HG03342 (cell line): ENCODE data around the gene PNPLA3.

Experiments used
- ATAC-seq: cut with Tn5 transposase; IDR thresholded peaks from one replicate; pipeline ENCODE4 v1.9.1; 2021; ENCODE audit warnings: mild to moderate bottlenecking, moderate library complexity; ENCODE audit not compliant: unreplicated experiment

PNPLA3 gene

DNA sequence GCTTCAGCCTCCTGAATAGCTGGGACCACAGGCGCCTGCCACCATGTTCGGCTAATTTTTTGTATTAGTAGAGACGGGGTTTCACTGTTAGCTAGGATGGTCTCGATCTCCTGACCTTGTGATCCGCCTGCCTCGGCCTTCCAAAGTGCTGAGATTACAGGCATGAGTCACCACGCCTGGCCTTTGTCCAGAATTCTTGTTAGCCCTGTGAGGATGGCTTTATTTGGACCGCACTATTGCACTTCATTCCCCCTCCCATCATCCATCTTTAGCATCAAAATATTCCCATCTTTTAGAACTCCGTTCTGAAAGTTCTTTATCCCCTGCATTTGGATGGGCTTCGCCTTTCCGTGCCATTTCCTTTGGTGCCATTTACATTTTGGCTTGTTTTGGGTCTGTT, 34.3 kb downstream of the PNPLA3 start:
- no peak for ATAC-seq

- ATAC-seq = no peak
Measured at GRCh38 chr22:43964314-43964857, 40.8 kb downstream of the PNPLA3 start.

- ATAC-seq = no peak
Measured at GRCh38 chr22:43967069-43967468, 43.5 kb downstream of the PNPLA3 start.

DNA sequence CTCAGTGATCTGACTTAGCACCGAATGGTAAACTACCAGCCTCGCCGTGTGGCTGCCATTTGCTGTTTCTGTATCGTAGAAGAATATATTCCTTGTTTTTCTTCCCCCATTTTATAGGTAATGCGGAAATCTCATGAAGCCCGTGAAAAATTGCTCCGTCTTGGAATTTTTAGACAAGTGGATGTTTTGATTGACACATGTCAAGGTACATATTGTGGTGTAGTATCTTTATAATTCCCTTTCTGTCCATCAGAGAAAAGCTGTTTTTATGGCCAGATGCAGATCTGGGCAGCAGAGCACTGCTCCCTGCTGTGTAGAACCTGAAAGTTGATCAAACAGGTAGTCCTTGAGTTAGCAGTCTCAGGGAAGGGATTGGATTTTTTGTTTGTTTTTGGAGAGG, 45.0 kb downstream of the PNPLA3 start:
- no peak for ATAC-seq

GRCh38 chr22:43969021-43969878, 45.6 kb downstream of the PNPLA3 start:
- no peak for ATAC-seq

- no peak for ATAC-seq
Measured at GRCh38 chr22:43969989-43970755, 46.6 kb downstream of the PNPLA3 start.

- no peak for ATAC-seq
Measured at GRCh38 chr22:43971112-43971511, 47.5 kb downstream of the PNPLA3 start.

- ATAC-seq = no peak
Measured at GRCh38 chr22:43972931-43973462, 49.4 kb downstream of the PNPLA3 start.

DNA sequence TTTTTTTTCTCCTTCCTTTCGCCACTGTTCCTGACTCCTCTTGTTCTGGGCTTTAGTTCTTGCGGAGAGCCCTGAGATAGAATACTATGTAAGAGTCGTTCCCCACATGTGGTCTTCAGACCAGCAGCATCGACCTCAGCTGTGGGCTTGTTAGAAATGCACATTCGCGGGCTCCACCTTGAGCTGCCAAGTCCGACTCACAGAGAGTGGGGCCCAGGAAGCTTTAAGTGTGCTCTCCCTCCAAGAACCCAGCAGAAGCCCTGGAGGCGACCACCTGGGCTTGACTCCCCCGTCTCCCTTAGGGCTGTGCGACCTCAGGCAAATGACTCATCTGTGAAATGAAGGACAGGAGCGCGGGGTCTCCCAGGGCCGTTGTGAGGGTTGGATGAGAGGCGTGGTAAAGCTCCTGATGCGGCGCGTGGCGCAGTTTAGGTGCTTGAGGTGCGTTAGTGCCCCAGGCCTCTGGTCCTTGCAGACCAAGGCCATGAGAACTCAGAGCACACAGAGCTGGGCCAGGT, 50.5 kb downstream of the PNPLA3 start:
- ATAC-seq = no peak

- ATAC-seq = no peak
Measured at GRCh38 chr22:43975041-43975440, 51.4 kb downstream of the PNPLA3 start.

- no peak for ATAC-seq
Measured at GRCh38 chr22:43976861-43977795, 53.5 kb downstream of the PNPLA3 start.

DNA sequence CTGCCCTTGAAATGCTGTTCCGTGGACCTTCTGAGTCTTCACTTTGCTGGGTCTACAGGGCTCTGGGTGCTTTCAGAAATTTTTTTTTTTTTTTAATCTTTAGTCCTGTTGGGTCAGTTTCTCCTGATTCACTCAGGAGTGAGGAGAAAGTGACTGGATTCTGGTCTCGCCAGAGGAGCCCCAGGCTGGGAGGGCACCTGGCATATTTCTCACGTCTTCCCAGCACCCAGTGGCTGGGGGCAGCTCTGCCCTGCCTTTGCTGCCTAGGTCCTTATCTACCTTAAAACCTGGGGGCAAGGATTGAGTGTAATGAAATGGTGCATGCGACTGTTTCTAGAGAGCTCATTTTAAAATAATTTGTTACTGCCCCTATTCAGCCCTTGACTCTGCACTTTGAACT, 55.0 kb downstream of the PNPLA3 start:
- ATAC-seq = no peak

DNA sequence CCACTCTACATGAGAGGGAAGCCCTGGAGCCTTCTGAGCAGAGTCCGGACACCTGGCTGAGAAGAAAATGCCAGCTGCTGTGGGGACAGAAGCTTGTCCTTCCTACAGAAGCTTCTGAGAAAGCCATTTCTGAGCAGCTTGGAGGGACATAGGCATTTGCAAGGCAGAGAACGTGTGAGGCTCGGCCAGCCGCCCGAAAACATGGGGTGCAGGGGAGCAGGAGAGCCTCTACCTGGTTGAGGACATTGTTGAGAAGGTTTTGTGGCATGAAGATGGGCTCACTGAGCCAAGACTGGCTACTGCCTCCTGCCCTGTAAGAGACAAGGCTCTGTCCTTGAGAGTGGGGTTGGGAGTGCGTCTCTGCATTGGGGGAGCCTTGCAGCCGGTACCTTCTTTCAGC, 57.0 kb downstream of the PNPLA3 start:
- no peak for ATAC-seq

DNA sequence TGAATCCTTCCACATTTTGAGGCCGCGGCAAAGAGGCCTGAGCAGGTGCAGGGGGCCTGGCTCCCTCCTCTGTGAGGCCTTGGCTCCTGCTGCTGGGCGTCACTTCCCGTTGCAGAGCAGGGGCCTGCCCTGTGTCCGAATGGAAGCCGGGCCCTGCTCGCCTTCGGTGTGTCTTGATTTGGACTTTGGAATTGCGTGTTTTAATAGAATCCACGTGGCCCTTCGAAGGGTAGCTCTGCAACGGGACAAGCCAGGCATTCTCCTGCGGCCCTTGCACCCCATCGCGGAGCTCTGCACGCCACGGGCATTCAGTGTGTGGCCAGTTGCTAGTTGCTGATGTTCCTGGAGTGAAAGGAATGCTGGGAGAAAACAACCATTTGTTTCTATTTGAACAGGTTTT, 57.4 kb downstream of the PNPLA3 start:
- ATAC-seq = no peak

DNA sequence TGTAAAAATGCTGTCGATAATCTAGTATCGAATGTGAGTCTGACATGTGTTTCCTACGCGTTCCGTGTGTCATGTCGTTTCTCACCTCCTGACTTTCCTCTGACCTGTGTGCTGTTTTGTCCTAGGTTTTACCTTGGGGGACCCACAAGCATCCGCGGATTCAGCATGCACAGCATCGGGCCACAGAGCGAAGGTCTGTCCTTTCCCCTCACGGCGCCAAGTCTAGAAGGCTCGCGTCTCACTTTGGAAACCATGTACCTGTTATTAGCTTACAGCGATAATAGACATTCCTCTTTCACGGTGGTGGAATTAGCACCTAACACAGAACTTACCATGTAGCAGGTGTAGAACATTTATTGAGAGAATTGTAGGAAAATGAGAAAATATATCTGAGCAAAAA, 60.2 kb downstream of the PNPLA3 start:
- ATAC-seq = no peak

- ATAC-seq = no peak
Measured at GRCh38 chr22:43985532-43985931, 61.9 kb downstream of the PNPLA3 start.

- ATAC-seq = no peak
Measured at GRCh38 chr22:43988116-43988820, 64.7 kb downstream of the PNPLA3 start.

DNA sequence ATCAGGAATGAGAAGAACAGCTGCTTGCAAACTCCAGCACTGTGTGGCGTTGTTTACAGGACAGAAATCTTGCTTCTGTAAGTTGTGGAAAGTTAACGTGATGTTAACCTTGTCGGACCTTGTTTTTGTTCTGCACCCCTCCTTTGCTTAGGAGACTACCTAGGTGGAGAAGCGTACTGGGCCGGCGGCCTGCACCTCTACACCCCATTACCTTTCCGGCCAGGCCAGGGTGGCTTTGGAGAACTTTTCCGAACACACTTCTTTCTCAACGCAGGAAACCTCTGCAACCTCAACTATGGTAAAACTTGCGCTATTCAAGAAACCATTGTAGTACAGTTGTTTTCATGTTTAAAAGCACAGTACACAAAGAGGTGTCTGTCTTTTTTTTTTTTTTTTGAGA, 65.4 kb downstream of the PNPLA3 start:
- ATAC-seq = no peak

DNA sequence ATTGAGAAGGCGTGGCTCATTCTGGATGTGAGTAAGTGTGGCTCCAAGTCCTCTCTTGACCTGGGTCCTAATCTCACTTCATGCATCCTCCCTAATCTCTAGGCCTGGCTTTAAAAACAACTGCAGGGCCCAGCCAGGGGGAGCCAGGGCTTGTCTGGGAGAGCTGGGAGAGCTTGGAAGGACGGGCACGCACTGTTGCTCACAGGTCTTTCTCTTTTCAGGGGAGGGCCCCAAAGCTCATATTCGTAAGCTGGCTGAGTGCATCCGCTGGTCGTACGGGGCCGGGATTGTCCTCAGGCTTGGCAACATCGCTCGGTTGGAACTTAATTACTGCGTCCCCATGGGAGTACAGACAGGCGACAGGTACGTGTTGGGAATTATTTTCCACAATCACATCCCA, 66.4 kb downstream of the PNPLA3 start:
- ATAC-seq = no peak
